Smooth muscle cell (in vitro differentiated cells): ENCODE data around the gene SCFD2. TPM values are rescaled to one million over a fixed set of nuclear protein-coding genes. Genes with fewer than 3 reads are reported as not detected.
"Not testable (repeated sequence)": the region's sequence is repeated elsewhere in the genome, so short reads cannot be mapped to it uniquely, and the experiment has no call there.

ENCODE experiments used
- DNase-seq: peaks from one replicate; lab custom pipeline; 2025; ENCODE audit not compliant: unreplicated experiment; lab: John Stamatoyannopoulos, UW
- H2AFZ ChIP-seq: fragments of 200-600 bp; sonication (generic); 2 replicates; pipeline ENCODE4 v1.6.0; 2016; ENCODE audit warnings: antibody characterized with exemption, low read depth, mild to moderate bottlenecking
- H3F3A ChIP-seq: fragments of 200-600 bp; sonication (generic); 2 replicates; pipeline ENCODE4 v1.6.0; 2017; ENCODE audit warnings: antibody characterized with exemption, low read depth
- H3K27ac ChIP-seq: fragments of 200-600 bp; sonication (generic); 2 replicates; pipeline ENCODE4 v1.5.1; 2016; ENCODE audit warnings: low read depth, mild to moderate bottlenecking
- H3K27me3 ChIP-seq: fragments of 200-600 bp; sonication (generic); 2 replicates; pipeline ENCODE4 v1.6.1; 2016; ENCODE audit warnings: low read depth, mild to moderate bottlenecking
- H3K36me3 ChIP-seq: fragments of 200-600 bp; sonication (generic); 2 replicates; pipeline ENCODE4 v1.5.1; 2016; ENCODE audit warnings: low read depth
- H3K4me1 ChIP-seq: fragments of 200-600 bp; sonication (generic); 2 replicates; pipeline ENCODE4 v1.5.1; 2016; ENCODE audit warnings: low read depth
- H3K4me2 ChIP-seq: fragments of 200-600 bp; sonication (generic); 2 replicates; pipeline ENCODE4 v1.6.0; 2016; ENCODE audit warnings: mild to moderate bottlenecking
- H3K4me3 ChIP-seq: fragments of 200-600 bp; sonication (generic); 2 replicates; pipeline ENCODE4 v1.5.1; 2016; ENCODE audit warnings: mild to moderate bottlenecking
- H3K79me2 ChIP-seq: fragments of 200-600 bp; sonication (generic); 2 replicates; pipeline ENCODE4 v1.6.0; 2016; ENCODE audit warnings: low read depth, mild to moderate bottlenecking
- H3K9ac ChIP-seq: fragments of 200-600 bp; sonication (generic); 2 replicates; pipeline ENCODE4 v1.6.0; 2016; ENCODE audit warnings: low read depth
- H3K9me3 ChIP-seq: fragments of 200-600 bp; sonication (generic); replicated peaks from 2 replicates; pipeline ENCODE4 v1.5.1; 2016; ENCODE audit warnings: low read depth
- H4K20me1 ChIP-seq: fragments of 200-600 bp; sonication (generic); 2 replicates; pipeline ENCODE4 v1.6.0; 2016; ENCODE audit warnings: low read depth
- WGBS: methylation state at CpG from one replicate; pipeline ENCODE4 v1.1.7; 2016; ENCODE audit warnings: low lambda C conversion rate; 5-methylcytosine and 5-hydroxymethylcytosine counted together
- polyA plus RNA-seq: library from polyadenylated mRNA; unstranded; fragments of >200 nt; fragmentation: Nextera tagmentation; extraction: Ambion mirVana; gene quantifications from 2 replicates; pipeline ENCODE4 v1.2.1, GENCODE V29; 2016
- total RNA-seq: library from RNA; depleted of rRNA; stranded (reverse); fragments of >200 nt; gene quantifications from 2 replicates; pipeline ENCODE4 v1.2.3, GENCODE V29; 2014
- TF ChIP-seq, protein P1 (sequence below): fragments of 200-600 bp; sonication (generic); IDR thresholded peaks from 2 replicates; pipeline ENCODE4 v1.5.1; 2017; ENCODE audit warnings: borderline replicate concordance, mild to moderate bottlenecking, antibody characterized with exemption; ENCODE audit not compliant: insufficient read depth, poor library complexity, severe bottlenecking

The SCFD2 gene
- total and polyA plus RNA-seq, 2 experiments from 2014 or later: 7.8 to 11.4 TPM

- H2AFZ ChIP-seq: no peak overlapping the region
- no peak overlapping the region for H3K4me3 ChIP-seq
- H3K4me1 ChIP-seq: no peaks in the 10 kb centered on the region
- no peaks in the 10 kb centered on the region for H4K20me1 ChIP-seq
- H3K4me2 ChIP-seq: no peak overlapping the region
- TF ChIP-seq, protein P1, sequence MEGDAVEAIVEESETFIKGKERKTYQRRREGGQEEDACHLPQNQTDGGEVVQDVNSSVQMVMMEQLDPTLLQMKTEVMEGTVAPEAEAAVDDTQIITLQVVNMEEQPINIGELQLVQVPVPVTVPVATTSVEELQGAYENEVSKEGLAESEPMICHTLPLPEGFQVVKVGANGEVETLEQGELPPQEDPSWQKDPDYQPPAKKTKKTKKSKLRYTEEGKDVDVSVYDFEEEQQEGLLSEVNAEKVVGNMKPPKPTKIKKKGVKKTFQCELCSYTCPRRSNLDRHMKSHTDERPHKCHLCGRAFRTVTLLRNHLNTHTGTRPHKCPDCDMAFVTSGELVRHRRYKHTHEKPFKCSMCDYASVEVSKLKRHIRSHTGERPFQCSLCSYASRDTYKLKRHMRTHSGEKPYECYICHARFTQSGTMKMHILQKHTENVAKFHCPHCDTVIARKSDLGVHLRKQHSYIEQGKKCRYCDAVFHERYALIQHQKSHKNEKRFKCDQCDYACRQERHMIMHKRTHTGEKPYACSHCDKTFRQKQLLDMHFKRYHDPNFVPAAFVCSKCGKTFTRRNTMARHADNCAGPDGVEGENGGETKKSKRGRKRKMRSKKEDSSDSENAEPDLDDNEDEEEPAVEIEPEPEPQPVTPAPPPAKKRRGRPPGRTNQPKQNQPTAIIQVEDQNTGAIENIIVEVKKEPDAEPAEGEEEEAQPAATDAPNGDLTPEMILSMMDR: no peak
- no peaks in the 10 kb centered on the region for H3K79me2 ChIP-seq
- H3K9me3 ChIP-seq: no peaks in the 10 kb centered on the region
- H3K9ac ChIP-seq: no peak overlapping the region
- H3F3A ChIP-seq: no peaks in the 10 kb centered on the region
- no peaks in the 10 kb centered on the region for H3K27me3 ChIP-seq
- no peak overlapping the region for H3K27ac ChIP-seq
- 93% methylated on average over 2 of the region's 2 CpGs for WGBS
- DNase-seq: no peak
- no peaks in the 10 kb centered on the region for H3K36me3 ChIP-seq
Measured at GRCh38 chr4:53232371-53232770, 133.5 kb downstream of the SCFD2 start.

DNA sequence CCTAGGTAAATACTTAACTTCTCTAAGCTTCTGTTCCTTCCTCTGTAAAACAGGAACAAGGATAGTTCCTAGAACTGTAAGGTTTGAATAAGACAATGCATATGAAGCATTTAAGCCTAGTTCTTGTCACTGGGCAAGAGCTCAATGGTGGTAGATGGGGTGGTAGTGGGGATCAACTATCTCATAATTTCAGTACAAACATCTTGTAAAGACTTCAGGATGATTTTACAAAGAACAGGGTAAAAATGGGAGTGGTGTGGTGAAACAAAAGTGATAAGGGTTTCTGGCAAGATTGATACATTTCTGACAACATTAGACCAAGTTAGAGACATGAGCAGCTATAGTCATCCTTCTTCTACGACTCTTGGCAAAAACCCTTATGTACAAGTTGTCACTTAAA is 137.8 kb downstream of the SCFD2 start:
- H3K27me3 ChIP-seq: no peaks in the 10 kb centered on the region
- WGBS: 86% methylated on average over 1 of the region's 1 CpG
- no peaks in the 10 kb centered on the region for H4K20me1 ChIP-seq
- no peak for DNase-seq
- no peaks in the 10 kb centered on the region for H3K4me1 ChIP-seq
- H3K9me3 ChIP-seq: no peaks in the 10 kb centered on the region
- no peak overlapping the region for H3K4me2 ChIP-seq
- no peak overlapping the region for H3K9ac ChIP-seq
- no peaks in the 10 kb centered on the region for H3F3A ChIP-seq
- H3K36me3 ChIP-seq: no peaks in the 10 kb centered on the region
- no peak overlapping the region for H3K27ac ChIP-seq
- no peak overlapping the region for H3K4me3 ChIP-seq
- H2AFZ ChIP-seq: no peak overlapping the region
- TF ChIP-seq, protein P1: no peak
- H3K79me2 ChIP-seq: no peaks in the 10 kb centered on the region

DNA sequence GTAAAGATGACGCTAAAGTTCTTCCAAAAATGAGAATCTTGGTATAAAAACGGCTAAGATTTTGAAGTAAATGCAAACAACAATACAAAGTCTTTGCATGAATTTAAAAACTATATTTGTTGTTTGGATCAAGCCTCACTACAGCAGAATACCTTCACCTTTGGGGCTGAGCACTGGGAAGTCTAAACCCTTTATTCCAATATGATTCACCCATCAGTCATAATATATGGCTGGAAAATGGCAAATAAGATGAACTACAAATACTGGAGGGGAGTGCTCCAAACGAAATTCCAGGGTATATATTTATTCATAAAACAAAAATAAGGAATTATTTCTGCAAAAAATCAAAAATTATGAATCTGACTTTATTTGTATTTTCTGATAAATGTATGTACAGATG is 138.4 kb downstream of the SCFD2 start:
- no peak for DNase-seq
- no peaks in the 10 kb centered on the region for H3K4me1 ChIP-seq
- H3K4me2 ChIP-seq: no peak overlapping the region
- no peaks in the 10 kb centered on the region for H4K20me1 ChIP-seq
- no peak overlapping the region for H3K4me3 ChIP-seq
- H3K36me3 ChIP-seq: no peaks in the 10 kb centered on the region
- WGBS: 76% methylated on average over 3 of the region's 3 CpGs
- H3K79me2 ChIP-seq: no peaks in the 10 kb centered on the region
- H3F3A ChIP-seq: no peaks in the 10 kb centered on the region
- H3K9me3 ChIP-seq: no peaks in the 10 kb centered on the region
- H3K9ac ChIP-seq: no peak overlapping the region
- no peaks in the 10 kb centered on the region for H3K27me3 ChIP-seq
- no peak overlapping the region for H2AFZ ChIP-seq
- no peak overlapping the region for H3K27ac ChIP-seq
- TF ChIP-seq, protein P1: no peak

GRCh38 chr4:53221832-53222480 is 143.9 kb downstream of the SCFD2 start:
- no peaks in the 10 kb centered on the region for H3K27me3 ChIP-seq
- no peaks in the 10 kb centered on the region for H3K36me3 ChIP-seq
- no peak for DNase-seq
- H3K79me2 ChIP-seq: no peaks in the 10 kb centered on the region
- H3F3A ChIP-seq: no peaks in the 10 kb centered on the region
- H2AFZ ChIP-seq: no peak overlapping the region
- TF ChIP-seq, protein P1: no peak
- H3K4me2 ChIP-seq: no peak overlapping the region
- H3K4me1 ChIP-seq: no peaks in the 10 kb centered on the region
- H4K20me1 ChIP-seq: no peaks in the 10 kb centered on the region
- 93% methylated on average over 3 of the region's 3 CpGs for WGBS
- no peaks in the 10 kb centered on the region for H3K9me3 ChIP-seq
- H3K27ac ChIP-seq: no peak overlapping the region
- no peak overlapping the region for H3K4me3 ChIP-seq
- no peak overlapping the region for H3K9ac ChIP-seq

DNA sequence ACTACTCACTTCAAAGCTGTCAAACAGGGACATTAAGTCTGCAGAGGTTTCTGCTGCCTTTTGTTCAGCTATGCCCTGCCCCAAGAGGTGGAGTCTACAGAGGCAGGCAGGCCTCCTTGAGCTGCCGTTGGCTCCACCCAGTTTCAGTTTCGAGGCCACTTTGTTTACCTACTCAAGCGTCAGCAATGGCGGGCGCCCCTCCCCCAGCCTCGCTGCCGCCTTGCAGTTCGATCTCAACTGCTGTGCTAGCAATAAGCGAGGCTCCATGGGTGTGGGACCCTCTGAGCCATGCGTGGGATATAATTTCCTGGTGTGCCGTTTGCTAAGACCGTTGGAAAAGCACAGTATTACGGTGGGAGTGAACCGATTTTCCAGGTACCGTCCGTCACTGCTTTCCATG is 146.7 kb downstream of the SCFD2 start:
- H3K27ac ChIP-seq, H3K4me3 ChIP-seq, H3K9ac ChIP-seq, DNase-seq, H3F3A ChIP-seq, H3K4me2 ChIP-seq, H2AFZ ChIP-seq, H3K79me2 ChIP-seq, H4K20me1 ChIP-seq, H3K9me3 ChIP-seq, H3K27me3 ChIP-seq, H3K4me1 ChIP-seq, H3K36me3 ChIP-seq: not testable (repeated sequence)
- 98% methylated on average over 16 of the region's 16 CpGs for WGBS
